ENCODE results near the gene SLC1A4. TPM values are rescaled to one million over a fixed set of nuclear protein-coding genes. Genes with fewer than 3 reads are reported as not detected.

SLC1A4 gene
- total and polyA plus RNA-seq, 8 donors: 6.4 to 21.9 (median 7.8) TPM

- no peak for DNase-seq
These were observed 38.7 kb upstream of the SLC1A4 start for GRCh38 chr2:64950226-64951160.

GRCh38 chr2:64951306-64951953 is 37.8 kb upstream of the SLC1A4 start:
- no peak for ATAC-seq
- Histone ChIP-seq H3K9me3 (peaks cover 0 to 5% of the 10 kb centered on the region in 2 donors), H3K36me3 (no peaks in the 10 kb centered on the region), H3K27ac (no peak overlapping the region), H3K4me1 (peaks cover 0 to 3% of the 10 kb centered on the region in 2 donors), H3K27me3 (no peaks in the 10 kb centered on the region), H3K4me3 (no peak overlapping the region)
- DNase-seq: no peak
- TF ChIP-seq CTCF (IDR thresholded peaks at IDR 0.05): no peak
- intact Hi-C loops (cut with DNase I): no loop called here

More at GRCh38 chr2:64950226-64951160, 38.7 kb upstream of the SLC1A4 start:
- TF ChIP-seq CTCF (IDR thresholded peaks at IDR 0.05): no peak
- Histone ChIP-seq H3K27ac (no peak overlapping the region), H3K27me3 (no peaks in the 10 kb centered on the region), H3K4me1 (peaks cover 0 to 8% of the 10 kb centered on the region in 2 donors), H3K36me3 (no peaks in the 10 kb centered on the region), H3K9me3 (peaks cover 0 to 4% of the 10 kb centered on the region in 2 donors), H3K4me3 (no peak overlapping the region)
- intact Hi-C loops (cut with DNase I): no loop called here
- ATAC-seq: no peak

- Histone ChIP-seq H3K27me3 (no peaks in the 10 kb centered on the region), H3K4me3 (no peak overlapping the region), H3K27ac (no peak overlapping the region), H3K4me1 (no peaks in the 10 kb centered on the region), H3K9me3 (peaks cover 0 to 5% of the 10 kb centered on the region in 2 donors), H3K36me3 (no peaks in the 10 kb centered on the region)
- intact Hi-C loops (cut with DNase I): no loop called here
- DNase-seq: no peak
- no peak for TF ChIP-seq CTCF (IDR thresholded peaks at IDR 0.05)
- no peak for ATAC-seq
These were observed 37.1 kb upstream of the SLC1A4 start for GRCh38 chr2:64952096-64952495.

GRCh38 chr2:64952511-64953482 is 36.4 kb upstream of the SLC1A4 start:
- H3K27ac ChIP-seq: no peak overlapping the region
- H3K4me1 ChIP-seq: no peaks in the 10 kb centered on the region
- H3K9me3 ChIP-seq: peaks cover 0 to 5% of the 10 kb centered on the region in 2 donors
- no peaks in the 10 kb centered on the region for H3K36me3 ChIP-seq
- DNase-seq: no peak
- intact Hi-C loops (cut with DNase I): no loop called here
- TF ChIP-seq CTCF (IDR thresholded peaks at IDR 0.05): no peak
- H3K27me3 ChIP-seq: no peaks in the 10 kb centered on the region
- ATAC-seq: no peak
- H3K4me3 ChIP-seq: no peak overlapping the region

All from left lung (tissue), 10 donors.